Measurements from ENCODE around the gene HOXA1. TPM values are rescaled to one million over a fixed set of nuclear protein-coding genes. Genes with fewer than 3 reads are reported as not detected.
A peak's percentile ranks its signal among the peaks of the same experiment; 100 is the strongest.

Gene HOXA1
- total and polyA plus RNA-seq, 8 donors: 0.31 to 1.1 (median 0.55) TPM; not detected in 5

- H3K4me1 ChIP-seq: peaks cover 8 to 42% (median 28%) of the 10 kb centered on the region in 4 donors
- peaks cover 0 to 94% (median 68%) of the 10 kb centered on the region in 3 donors for H3K27me3 ChIP-seq
- TF ChIP-seq POLR2A (IDR thresholded peaks at IDR 0.05) (no peak), EP300 (IDR thresholded peaks at IDR 0.05) (no peak), CTCF (IDR thresholded peaks at IDR 0.05) (no peak), POLR2AphosphoS5 (IDR thresholded peaks at IDR 0.05) (no peak)
Observed at GRCh38 chr7:27097686-27098577, 2.1 kb upstream of the HOXA1 start.

GRCh38 chr7:27096768-27097514 is 1.1 kb upstream of the HOXA1 start:
- WGBS, 5 donors: 1 to 5% (median 3%) methylated on average over 40 to 41 of the region's 41 CpGs
- DNase-seq: peak in 1 of 2 donors; percentile 87
- H3K9me3 ChIP-seq: no peaks in the 10 kb centered on the region
- peak overlapping the region; percentile 85 to 99 (median 94) for H3K27ac ChIP-seq
- intact Hi-C loops (cut with DNase I; ENCODE audit: low total_unique reads): no loop called here
- peak in 2 of 3 donors; percentile 11 to 19 for TF ChIP-seq POLR2AphosphoS5 (IDR thresholded peaks at IDR 0.05)
- TF ChIP-seq EP300 (IDR thresholded peaks at IDR 0.05): no peak
- no peaks in the 10 kb centered on the region for H3K36me3 ChIP-seq
- peaks cover 8 to 42% (median 28%) of the 10 kb centered on the region in 4 donors for H3K4me1 ChIP-seq
- H3K4me3 ChIP-seq: peak overlapping the region; percentile 69 to 81 (median 72)
- H3K27me3 ChIP-seq: peaks cover 0 to 89% (median 61%) of the 10 kb centered on the region in 3 donors

More at GRCh38 chr7:27097686-27098577, 2.1 kb upstream of the HOXA1 start:
- 11 to 22% (median 18%) methylated on average over 32 to 35 of the region's 35 CpGs for WGBS, 5 donors
- H3K27ac ChIP-seq: peak overlapping the region; percentile 57 to 99 (median 94)
- H3K36me3 ChIP-seq: no peaks in the 10 kb centered on the region
- peak in 1 of 2 donors; percentile 62 for DNase-seq
- intact Hi-C loops (cut with DNase I; ENCODE audit: low total_unique reads): no loop called here
- peak overlapping the region; percentile 69 to 81 (median 72) for H3K4me3 ChIP-seq
- no peaks in the 10 kb centered on the region for H3K9me3 ChIP-seq

GRCh38 chr7:27095050-27095896 is 527 bp downstream of the HOXA1 start:
- no peak for DNase-seq
- no peaks in the 10 kb centered on the region for H3K36me3 ChIP-seq
- intact Hi-C loops (cut with DNase I; ENCODE audit: low total_unique reads): no loop called here
- H3K9me3 ChIP-seq: no peaks in the 10 kb centered on the region
- peak overlapping the region; percentile 69 to 81 (median 72) for H3K4me3 ChIP-seq
- TF ChIP-seq POLR2A (IDR thresholded peaks at IDR 0.05) (no peak), CTCF (IDR thresholded peaks at IDR 0.05) (no peak), EP300 (IDR thresholded peaks at IDR 0.05) (no peak)
- peaks cover 0 to 88% (median 50%) of the 10 kb centered on the region in 3 donors for H3K27me3 ChIP-seq
- peaks cover 8 to 40% (median 27%) of the 10 kb centered on the region in 4 donors for H3K4me1 ChIP-seq
- WGBS, 5 donors: 12 to 37% (median 13%) methylated on average over 15 to 33 of the region's 33 CpGs
- peak overlapping the region in 4 of 5 donors; percentile 14 to 99 (median 95) for H3K27ac ChIP-seq

- H3K27ac ChIP-seq: peak overlapping the region in 1 of 5 donors; percentile 99
- intact Hi-C loops (cut with DNase I; ENCODE audit: low total_unique reads): no loop called here
Observed at GRCh38 chr7:27094304-27095049, 1.3 kb downstream of the HOXA1 start.

More at GRCh38 chr7:27094304-27095049, 1.3 kb downstream of the HOXA1 start:
- TF ChIP-seq EP300 (IDR thresholded peaks at IDR 0.05): no peak
- no peak for TF ChIP-seq POLR2AphosphoS5 (IDR thresholded peaks at IDR 0.05)
- TF ChIP-seq POLR2A (IDR thresholded peaks at IDR 0.05): no peak
- no peak for TF ChIP-seq CTCF (IDR thresholded peaks at IDR 0.05)
- peaks cover 8 to 33% (median 23%) of the 10 kb centered on the region in 4 donors for H3K4me1 ChIP-seq
- H3K36me3 ChIP-seq: no peaks in the 10 kb centered on the region
- peak in 1 of 2 donors; percentile 23 for DNase-seq
- no peak overlapping the region for H3K4me3 ChIP-seq
- H3K27me3 ChIP-seq: peaks cover 0 to 88% (median 46%) of the 10 kb centered on the region in 3 donors
- no peaks in the 10 kb centered on the region for H3K9me3 ChIP-seq
- 59 to 75% (median 67%) methylated on average over 28 to 29 of the region's 29 CpGs for WGBS, 5 donors

All from stomach (tissue), 9 donors.